ENCODE results near the gene VPS36. TPM values are rescaled to one million over a fixed set of nuclear protein-coding genes. Genes with fewer than 3 reads are reported as not detected.

The VPS36 gene
- total and polyA plus RNA-seq, 2 of the 8 experiments (the other 6 are each of a cell fraction or from before 2014, with no cell fraction given): 14.1 to 19.8 TPM

GRCh38 chr13:52451135-52451804 lies 836 bp upstream of the VPS36 start (continued):
- TF ChIP-seq NRF1 (IDR thresholded peaks at IDR 0.05; ENCODE audit: low read depth, low read length) (no peak), E2F6 (IDR thresholded peaks at IDR 0.05) (no peak), POLR2AphosphoS5 (IDR thresholded peaks at IDR 0.05; ENCODE audit: low read depth, low read length) (no peak), JUND (IDR thresholded peaks at IDR 0.05; ENCODE audit: low read length) (no peak), HDAC6 (IDR thresholded peaks at IDR 0.05; ENCODE audit: low read depth, low read length) (no peak), RBBP5 (IDR thresholded peaks at IDR 0.05; ENCODE audit: borderline replicate concordance, low read depth, low read length) (no peak), CTBP2 (IDR thresholded peaks at IDR 0.05; ENCODE audit: borderline replicate concordance, insufficient read depth, insufficient read length, low read length) (no peak), BCL11A (IDR thresholded peaks at IDR 0.05; ENCODE audit: low read depth in 2 of 2, low read length in 2 of 2) (no peak), KDM5A (IDR thresholded peaks at IDR 0.05; ENCODE audit: low read length) (no peak)

All from H1 (cell line).